A673 (cell line): ENCODE measurements around the gene VASH2. TPM values are rescaled to one million over a fixed set of nuclear protein-coding genes. Genes with fewer than 3 reads are reported as not detected.
"Not testable (repeated sequence)": the region's sequence is repeated elsewhere in the genome, so short reads cannot be mapped to it uniquely, and the experiment has no call there.

Experiments
- BruUV-seq: library from RNA; stranded (reverse); fragments of 400-500 nt; replicated peaks from 2 replicates; lab custom pipeline; 2021; lab: Mats Ljungman, UMichigan
- CTCF ChIA-PET: fragments of 300-600 bp; sonication (Branson Sonifier 250); formaldehyde crosslinking; loops from one replicate; lab custom pipeline; 2022; ENCODE audit warnings: antibody characterized with exemption; lab: Charles Lee
- POLR2A ChIA-PET: fragments of 300-600 bp; sonication (Branson Sonifier 250); formaldehyde crosslinking; loops from one replicate; lab custom pipeline; 2022; ENCODE audit warnings: antibody characterized with exemption; ENCODE audit not compliant: low non-redundant PET; lab: Charles Lee
- DNase-seq: peaks from one replicate; pipeline ENCODE4 v3.0.0-alpha.2; 2015; ENCODE audit warnings: low spot score
- H3K27ac ChIP-seq: fragments of 200-600 bp; sonication (generic); 2 replicates; pipeline ENCODE4 v1.5.1; 2016; ENCODE audit warnings: mixed run types, low read depth, mild to moderate bottlenecking, mixed read lengths, antibody characterized with exemption, low read length; ENCODE audit not compliant: poor library complexity, severe bottlenecking
- H3K27me3 ChIP-seq: fragments of 200-600 bp; sonication (generic); replicated peaks from 2 replicates; pipeline ENCODE4 v1.6.1; 2017; ENCODE audit warnings: mixed run types, low read depth, mild to moderate bottlenecking, mixed read lengths, antibody characterized with exemption, low read length; ENCODE audit not compliant: insufficient read depth, poor library complexity
- H3K36me3 ChIP-seq: fragments of 200-600 bp; sonication (generic); 2 replicates; pipeline ENCODE4 v1.6.1; 2016; ENCODE audit warnings: mixed run types, mild to moderate bottlenecking, mixed read lengths, antibody characterized with exemption, low read length; ENCODE audit not compliant: insufficient read depth, poor library complexity, severe bottlenecking
- H3K4me1 ChIP-seq: fragments of 200-600 bp; sonication (generic); 2 replicates; pipeline ENCODE4 v1.6.1; 2017; ENCODE audit warnings: mixed run types, mild to moderate bottlenecking, mixed read lengths, antibody characterized with exemption, low read length; ENCODE audit not compliant: insufficient read depth, poor library complexity, severe bottlenecking
- H3K4me3 ChIP-seq: fragments of 200-600 bp; sonication (generic); 2 replicates; pipeline ENCODE4 v1.5.1; 2016; ENCODE audit warnings: low read depth, mixed run types, mild to moderate bottlenecking, mixed read lengths, low read length; ENCODE audit not compliant: poor library complexity, severe bottlenecking
- H3K9me3 ChIP-seq: fragments of 200-600 bp; sonication (generic); 2 replicates; pipeline ENCODE4 v1.6.1; 2016; ENCODE audit warnings: mixed run types, low read depth, mild to moderate bottlenecking, mixed read lengths, antibody characterized with exemption, low read length; ENCODE audit not compliant: poor library complexity, severe bottlenecking
- EZH2 ChIP-seq: fragments of 200-600 bp; sonication (generic); IDR thresholded peaks from 2 replicates; pipeline ENCODE4 v1.6.1; 2017; ENCODE audit warnings: borderline replicate concordance, low read depth, mild to moderate bottlenecking, mixed read lengths, antibody characterized with exemption, low read length; ENCODE audit not compliant: poor library complexity, severe bottlenecking
- intact Hi-C: fragments of 100-400 bp; cut with micrococcal nuclease; formaldehyde crosslinking; loops from one replicate; pipeline ENCODE4 v1.10.0; 2022; ENCODE audit not compliant: unreplicated experiment
- total RNA-seq: library from RNA; stranded (reverse); gene quantifications from 2 replicates; pipeline ENCODE4 v1.2.3, GENCODE V29; 2021
- TF ChIP-seq, protein P1 (sequence below): fragments of 300-800, 200-600 bp; sonication (generic); conservative IDR thresholded peaks from 2 replicates; pipeline ENCODE4 v1.5.1; 2017; ENCODE audit warnings: low read depth, mild to moderate bottlenecking, antibody characterized with exemption, low read length, moderate library complexity, mixed read lengths

Gene VASH2
- total RNA-seq, 1 experiment from 2014 or later, result 2.7 TPM

DNA sequence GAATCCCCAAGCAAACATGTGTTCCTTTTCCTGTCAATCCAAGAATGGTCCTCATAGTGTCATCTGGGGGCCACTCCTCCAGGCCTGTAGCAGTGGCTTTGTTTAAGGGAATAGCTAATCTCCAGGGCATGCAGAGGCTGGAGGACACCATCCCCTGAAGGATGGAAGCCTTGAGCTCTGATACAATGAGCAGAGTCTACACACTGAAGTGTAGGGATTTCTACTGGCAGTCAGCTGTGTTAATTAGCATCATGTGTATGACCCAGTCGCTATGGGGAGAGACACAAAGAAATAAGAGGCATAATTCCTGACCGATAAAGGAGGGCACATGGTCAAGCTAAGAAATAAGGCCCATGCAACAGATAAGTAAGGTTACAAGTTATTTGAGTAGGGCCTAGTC, 36.2 kb downstream of the VASH2 start:
- BruUV-seq, result no TSS peak
- POLR2A ChIA-PET, result no interaction called here
- no peaks in the 10 kb centered on the region for H3K36me3 ChIP-seq

DNA sequence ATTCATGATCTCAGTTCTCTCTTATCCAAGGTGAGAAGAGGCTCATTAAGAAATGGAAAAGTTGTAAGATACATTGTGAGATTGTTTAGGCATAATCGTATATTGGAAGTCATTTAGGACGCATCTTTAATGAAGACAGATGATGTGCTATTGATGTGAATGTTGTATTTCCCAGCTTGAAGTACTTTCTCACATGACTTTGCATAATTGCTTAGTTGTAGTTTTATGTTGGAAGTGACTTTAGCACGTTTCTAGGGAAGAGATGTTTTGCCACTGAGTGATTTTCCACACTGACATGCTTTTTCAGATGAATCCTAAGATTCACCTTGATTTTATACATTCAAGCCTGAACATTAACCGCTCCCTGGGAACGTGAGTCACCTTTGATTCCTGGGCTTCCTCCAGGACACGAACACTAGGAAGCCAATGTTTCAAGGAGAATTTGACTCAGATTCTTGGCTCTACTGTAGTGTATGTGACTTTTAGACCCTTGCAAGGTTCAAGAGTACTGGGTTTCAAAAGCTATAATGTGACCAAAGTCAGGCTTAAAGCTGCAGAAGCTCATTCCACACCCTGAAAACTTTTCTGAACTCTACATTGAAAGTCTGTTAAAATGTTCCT, 37.5 kb downstream of the VASH2 start:
- no peak for DNase-seq
- intact Hi-C loops, result no loop called here
- ChIA-PET POLR2A (no interaction called here), CTCF (no interaction called here)
- H3K27me3 ChIP-seq, result no peaks in the 10 kb centered on the region
- BruUV-seq, result no TSS peak
- no peaks in the 10 kb centered on the region for H3K9me3 ChIP-seq
- H3K4me1 ChIP-seq, result no peaks in the 10 kb centered on the region
- H3K4me3 ChIP-seq, result no peak overlapping the region
- no peak for TF ChIP-seq EZH2
- TF ChIP-seq, protein P1, sequence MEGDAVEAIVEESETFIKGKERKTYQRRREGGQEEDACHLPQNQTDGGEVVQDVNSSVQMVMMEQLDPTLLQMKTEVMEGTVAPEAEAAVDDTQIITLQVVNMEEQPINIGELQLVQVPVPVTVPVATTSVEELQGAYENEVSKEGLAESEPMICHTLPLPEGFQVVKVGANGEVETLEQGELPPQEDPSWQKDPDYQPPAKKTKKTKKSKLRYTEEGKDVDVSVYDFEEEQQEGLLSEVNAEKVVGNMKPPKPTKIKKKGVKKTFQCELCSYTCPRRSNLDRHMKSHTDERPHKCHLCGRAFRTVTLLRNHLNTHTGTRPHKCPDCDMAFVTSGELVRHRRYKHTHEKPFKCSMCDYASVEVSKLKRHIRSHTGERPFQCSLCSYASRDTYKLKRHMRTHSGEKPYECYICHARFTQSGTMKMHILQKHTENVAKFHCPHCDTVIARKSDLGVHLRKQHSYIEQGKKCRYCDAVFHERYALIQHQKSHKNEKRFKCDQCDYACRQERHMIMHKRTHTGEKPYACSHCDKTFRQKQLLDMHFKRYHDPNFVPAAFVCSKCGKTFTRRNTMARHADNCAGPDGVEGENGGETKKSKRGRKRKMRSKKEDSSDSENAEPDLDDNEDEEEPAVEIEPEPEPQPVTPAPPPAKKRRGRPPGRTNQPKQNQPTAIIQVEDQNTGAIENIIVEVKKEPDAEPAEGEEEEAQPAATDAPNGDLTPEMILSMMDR, result no peak
- H3K36me3 ChIP-seq, result peaks cover 4% of the 10 kb centered on the region
- H3K27ac ChIP-seq, result no peak overlapping the region

More for the DNA sequence above, 36.2 kb downstream of the VASH2 start:
- Histone ChIP-seq H3K27me3 (no peaks in the 10 kb centered on the region), H3K4me3 (no peak overlapping the region), H3K4me1 (no peaks in the 10 kb centered on the region), H3K9me3 (no peaks in the 10 kb centered on the region), H3K27ac (no peak overlapping the region)
- no peak for DNase-seq
- CTCF ChIA-PET, result no interaction called here
- TF ChIP-seq, protein P1, result no peak
- no peak for TF ChIP-seq EZH2
- intact Hi-C loops, result no loop called here

DNA sequence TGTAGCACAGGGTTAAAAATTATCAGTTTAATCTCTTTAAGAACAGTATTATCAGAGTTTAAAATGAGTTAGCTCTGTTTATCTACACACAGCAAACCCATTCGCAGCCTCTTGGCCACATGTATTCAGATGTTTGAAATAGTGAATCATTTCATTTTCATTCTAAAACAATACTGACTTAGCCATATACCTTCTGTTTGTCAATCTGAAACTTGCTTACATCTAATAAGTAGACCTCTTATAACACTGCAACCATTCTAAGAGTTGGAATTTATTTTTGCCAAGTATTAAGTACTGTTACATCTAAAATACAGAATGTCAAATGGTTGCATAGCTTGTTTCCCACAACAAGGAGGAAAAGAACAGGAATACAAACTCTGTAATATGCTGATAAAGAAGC, 39.9 kb downstream of the VASH2 start:
- Histone ChIP-seq H3K27me3 (no peaks in the 10 kb centered on the region), H3K4me1 (no peaks in the 10 kb centered on the region), H3K9me3 (no peaks in the 10 kb centered on the region), H3K27ac (no peak overlapping the region), H3K4me3 (no peak overlapping the region), H3K36me3 (peaks cover 15% of the 10 kb centered on the region)
- no peak for TF ChIP-seq EZH2
- TF ChIP-seq, protein P1, result no peak
- BruUV-seq, result no TSS peak
- DNase-seq, result no peak
- intact Hi-C loops, result loop anchor here (10.0 kb wide), 1 partner anchor 235 kb away; no protein-coding TSS in a partner anchor
- ChIA-PET POLR2A (no interaction called here), CTCF (no interaction called here)

DNA sequence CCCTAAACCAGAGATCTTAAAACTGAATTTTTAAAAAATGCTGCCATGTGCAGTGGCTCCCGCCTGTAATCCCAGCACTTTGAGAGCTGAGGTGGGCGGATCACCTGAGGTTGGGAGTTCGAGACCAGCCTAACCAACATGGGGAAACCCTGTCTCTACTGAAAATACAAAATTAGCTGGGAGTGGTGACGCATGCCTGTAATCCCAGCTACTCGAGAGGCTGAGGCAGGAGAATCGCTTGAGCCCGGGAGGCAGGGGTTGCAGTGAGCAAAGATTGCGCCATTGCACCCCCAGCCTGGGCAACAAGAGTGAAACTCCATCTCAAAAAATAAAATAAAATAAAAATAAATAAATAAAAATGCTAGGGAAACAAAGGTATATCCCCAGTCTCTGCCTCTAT, 43.6 kb downstream of the VASH2 start:
- BruUV-seq, H3K27me3 ChIP-seq, H3K4me1 ChIP-seq, H3K4me3 ChIP-seq, H3K9me3 ChIP-seq, H3K27ac ChIP-seq, CTCF ChIA-PET, DNase-seq, POLR2A ChIA-PET: not testable (repeated sequence)
- H3K36me3 ChIP-seq, result peaks cover 28% of the 10 kb centered on the region
- intact Hi-C loops, result loop anchor here (10.0 kb wide), 1 partner anchor 239 kb away; no protein-coding TSS in a partner anchor
